BLaER1 treated with 17β-estradiol and CSF1 and Interleukin-3, amounts not matched to agents 10 nM and 100 nM (cell line): Measurements from ENCODE around the gene WHRN.

Source experiments
- H3K27ac ChIP-seq, 11 experiments: shearing (Covaris generic); formaldehyde crosslinking; 2 replicates each; pipeline ENCODE4 v1.8.1; 2022
- H3K27me3 ChIP-seq, 11 experiments: shearing (Covaris generic); formaldehyde crosslinking; 2 replicates each; pipeline ENCODE4 v1.8.1; 2022
- H3K36me3 ChIP-seq, 11 experiments: shearing (Covaris generic); formaldehyde crosslinking; 2 replicates each; pipeline ENCODE4 v1.8.1; 2022
- H3K4me1 ChIP-seq, 10 experiments: shearing (Covaris generic); formaldehyde crosslinking; 2 replicates each; pipeline ENCODE4 v1.8.1; 2022
- H3K4me2 ChIP-seq, 11 experiments: shearing (Covaris generic); formaldehyde crosslinking; 2 replicates each; pipeline ENCODE4 v1.8.1; 2022
- H3K4me3 ChIP-seq, 10 experiments: shearing (Covaris generic); formaldehyde crosslinking; 2 replicates each; pipeline ENCODE4 v1.8.1; 2022
- H3K9ac ChIP-seq, 11 experiments: shearing (Covaris generic); formaldehyde crosslinking; 2 replicates each; pipeline ENCODE4 v1.8.1; 2022
- H3K9me3 ChIP-seq, 11 experiments: shearing (Covaris generic); formaldehyde crosslinking; replicated peaks in 1 of 11; 2 replicates each; pipeline ENCODE4 v1.8.1; 2022
- H4K20me1 ChIP-seq, 11 experiments: shearing (Covaris generic); formaldehyde crosslinking; 2 replicates each; pipeline ENCODE4 v1.8.1; 2022
- Cebpa-rat ChIP-seq, 11 experiments: shearing (Covaris generic); IDR thresholded peaks; 2 replicates each; pipeline ENCODE4 v1.8.1; 2022

The WHRN gene

DNA sequence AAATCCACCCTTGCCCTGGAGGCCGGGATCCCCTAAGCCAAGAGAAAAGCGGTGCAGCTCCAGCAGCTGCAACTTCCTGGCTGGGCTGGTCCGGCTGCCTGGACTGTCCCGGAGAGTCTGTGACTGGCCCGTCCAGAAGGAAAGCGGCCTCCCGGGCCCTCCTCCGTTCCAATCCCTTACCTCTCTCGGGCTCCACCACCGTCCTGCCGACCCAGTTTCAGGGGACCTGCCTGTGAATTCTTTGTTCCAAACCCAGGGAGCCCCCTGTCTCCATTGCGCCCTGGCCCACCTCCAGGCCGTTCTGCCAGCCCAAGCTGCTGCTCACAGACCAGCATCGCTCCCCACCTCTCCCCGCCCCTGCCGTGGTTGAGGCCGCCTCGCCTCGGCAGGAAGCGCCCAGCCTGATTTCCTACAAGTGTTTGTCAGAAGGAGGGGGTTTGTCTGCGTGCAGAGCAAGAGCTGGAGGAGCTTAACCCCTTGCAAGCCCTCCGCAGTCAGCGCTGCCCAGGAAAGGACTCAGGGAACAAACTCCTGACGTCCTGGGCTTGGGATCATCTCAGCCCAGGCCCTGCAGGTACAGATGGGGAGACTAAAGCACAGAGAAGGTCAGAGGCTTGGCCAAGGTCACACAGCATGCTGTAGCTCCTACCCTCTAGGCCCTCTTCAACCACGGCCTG is 117.5 kb downstream of the WHRN start, which contains the start of gene AKNA:
Gene AKNA, minus strand, starts transcription at position 303 of the 677 bp plus-strand sequence. CDS start 6,649 bp downstream, outside the sequence.
- H3K27ac ChIP-seq, result peak within 1 kb of the TSS; percentile 85 to 98 (median 96)
- H3K9me3 ChIP-seq, result no peaks in the 10 kb centered on the region
- H3K4me2 ChIP-seq, result peak within 1 kb of the TSS; percentile 94 to 99 (median 98)
- peaks cover 0 to 45% (median 10%) of the 10 kb centered on the region in 11 experiments; a peak in 13 of 22 replicates for H4K20me1 ChIP-seq
- no peaks in the 10 kb centered on the region for H3K27me3 ChIP-seq
- H3K4me3 ChIP-seq, result peak within 1 kb of the TSS; percentile 71 to 96 (median 92)
- TF ChIP-seq Cebpa-rat (IDR thresholded peaks at IDR 0.05), result no peak
- H3K36me3 ChIP-seq, result peaks cover 0 to 48% (median 20%) of the 10 kb centered on the region in 11 experiments; a peak in 12 of 22 replicates
- H3K9ac ChIP-seq, result peak within 1 kb of the TSS; percentile 85 to 99 (median 95)
- H3K4me1 ChIP-seq, result peaks cover 70 to 84% (median 76%) of the 10 kb centered on the region in 10 experiments

- H3K4me2 ChIP-seq, result peak overlapping the region; percentile 94 to 99 (median 98)
- peak overlapping the region; percentile 85 to 98 (median 96) for H3K27ac ChIP-seq
- H3K27me3 ChIP-seq, result no peaks in the 10 kb centered on the region
- H3K9ac ChIP-seq, result peak overlapping the region; percentile 85 to 99 (median 95)
- peaks cover 0 to 46% (median 17%) of the 10 kb centered on the region in 11 experiments; a peak in 13 of 22 replicates for H4K20me1 ChIP-seq
- peaks cover 70 to 84% (median 76%) of the 10 kb centered on the region in 10 experiments for H3K4me1 ChIP-seq
- no peaks in the 10 kb centered on the region for H3K9me3 ChIP-seq
- peak overlapping the region; percentile 71 to 96 (median 92) for H3K4me3 ChIP-seq
- TF ChIP-seq Cebpa-rat (IDR thresholded peaks at IDR 0.05), result no peak
- peaks cover 4 to 48% (median 22%) of the 10 kb centered on the region in 11 experiments; a peak in 19 of 22 replicates for H3K36me3 ChIP-seq
Measured at GRCh38 chr9:114386886-114387679, 118.2 kb downstream of the WHRN start.

DNA sequence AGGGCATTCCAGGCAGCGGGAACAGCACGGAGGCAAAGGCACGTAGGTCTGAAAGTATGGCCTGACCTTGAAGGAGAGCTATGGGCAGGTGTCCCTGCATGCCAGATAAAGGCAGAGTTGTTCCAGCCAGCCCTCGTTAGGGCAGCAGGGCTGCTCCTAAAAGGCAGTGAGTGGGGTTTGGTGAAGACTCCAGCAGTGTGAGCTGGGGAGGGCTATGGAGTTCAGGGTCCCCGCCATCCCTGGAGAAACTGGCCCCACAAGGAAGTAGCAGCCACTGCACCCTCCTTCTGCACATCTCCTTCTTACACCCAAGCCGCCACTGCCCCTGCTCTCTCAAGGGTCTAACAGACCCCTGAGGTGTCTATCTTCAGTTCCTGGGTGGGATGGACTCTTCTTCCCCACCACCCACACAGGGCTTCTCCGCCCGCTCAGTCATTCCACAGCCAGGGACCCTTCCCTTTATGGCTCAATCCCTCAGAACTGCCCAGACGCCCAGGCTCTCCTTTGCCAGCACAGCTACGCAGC is 118.8 kb downstream of the WHRN start:
- Histone ChIP-seq H3K4me1 (peaks cover 72 to 82% (median 76%) of the 10 kb centered on the region in 10 experiments), H3K27ac (peak overlapping the region; percentile 85 to 98 (median 96)), H3K4me2 (peak overlapping the region; percentile 94 to 99 (median 98)), H4K20me1 (peaks cover 0 to 49% (median 22%) of the 10 kb centered on the region in 11 experiments; a peak in 13 of 22 replicates), H3K36me3 (peaks cover 10 to 48% (median 28%) of the 10 kb centered on the region in 11 experiments), H3K4me3 (peak overlapping the region; percentile 71 to 96 (median 92)), H3K9ac (peak overlapping the region; percentile 85 to 99 (median 95)), H3K27me3 (no peaks in the 10 kb centered on the region), H3K9me3 (no peaks in the 10 kb centered on the region)
- TF ChIP-seq Cebpa-rat (IDR thresholded peaks at IDR 0.05), result no peak

DNA sequence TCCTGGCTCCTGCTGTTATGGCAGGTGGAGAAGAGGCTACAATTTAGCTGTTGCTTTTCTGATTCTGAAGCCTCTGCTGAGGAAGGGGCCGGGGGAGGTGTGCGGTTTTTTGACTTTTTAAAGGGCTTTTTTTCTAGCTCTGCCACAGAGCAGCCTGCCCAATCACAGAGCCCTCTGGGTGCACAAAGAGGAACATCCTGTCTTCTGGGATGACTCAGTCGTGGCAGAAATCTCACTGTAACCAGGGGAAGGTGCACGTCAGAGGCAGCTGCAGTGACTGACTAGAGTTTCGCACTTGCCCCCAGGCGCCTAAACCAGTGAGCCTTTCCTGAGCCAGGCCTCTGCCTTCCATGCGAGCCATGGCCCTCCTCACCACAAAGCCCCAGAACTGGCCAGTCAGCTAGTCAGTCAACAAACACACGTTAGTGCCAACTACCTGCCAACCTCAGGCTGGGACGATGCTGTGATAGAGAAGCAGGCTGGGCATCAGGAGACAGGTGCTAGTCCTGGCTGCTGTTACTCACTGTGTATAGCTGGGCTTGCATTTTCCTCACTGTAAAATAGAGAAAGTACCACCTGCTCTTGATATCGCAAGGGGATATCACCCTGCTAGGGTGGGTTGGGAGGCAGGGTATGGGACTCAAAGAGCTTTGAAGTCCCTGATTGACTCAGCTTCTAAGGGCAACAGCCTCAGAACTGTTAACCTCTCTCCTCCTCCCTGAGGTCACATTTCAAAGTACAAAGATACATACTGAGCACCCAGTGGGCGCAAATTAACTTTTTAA is 119.7 kb downstream of the WHRN start:
- H3K9ac ChIP-seq, result peak overlapping the region; percentile 85 to 99 (median 95)
- peak overlapping the region; percentile 94 to 99 (median 98) for H3K4me2 ChIP-seq
- H3K4me3 ChIP-seq, result peak overlapping the region; percentile 71 to 96 (median 92)
- H3K27me3 ChIP-seq, result no peaks in the 10 kb centered on the region
- no peaks in the 10 kb centered on the region for H3K9me3 ChIP-seq
- H4K20me1 ChIP-seq, result peaks cover 0 to 56% (median 29%) of the 10 kb centered on the region in 11 experiments; a peak in 14 of 22 replicates
- TF ChIP-seq Cebpa-rat (IDR thresholded peaks at IDR 0.05), result peak in 3 of 11 experiments; percentile 21 to 66 (median 31); a peak in 3 of 22 replicates
- H3K27ac ChIP-seq, result peak overlapping the region; percentile 85 to 98 (median 96)
- peaks cover 71 to 81% (median 76%) of the 10 kb centered on the region in 10 experiments for H3K4me1 ChIP-seq
- peaks cover 15 to 50% (median 29%) of the 10 kb centered on the region in 11 experiments for H3K36me3 ChIP-seq

GRCh38 chr9:114384836-114385396 is 120.4 kb downstream of the WHRN start:
- Histone ChIP-seq H3K36me3 (peaks cover 22 to 57% (median 36%) of the 10 kb centered on the region in 11 experiments), H3K27me3 (no peaks in the 10 kb centered on the region), H3K4me1 (peaks cover 70 to 79% (median 75%) of the 10 kb centered on the region in 10 experiments), H3K4me2 (peak overlapping the region; percentile 94 to 99 (median 98)), H3K9me3 (no peaks in the 10 kb centered on the region), H4K20me1 (peaks cover 0 to 56% (median 34%) of the 10 kb centered on the region in 11 experiments; a peak in 14 of 22 replicates), H3K4me3 (peak overlapping the region; percentile 47 to 96 (median 92)), H3K27ac (peak overlapping the region; percentile 67 to 98 (median 96)), H3K9ac (peak overlapping the region; percentile 70 to 99 (median 95); a peak in 21 of 22 replicates)
- no peak for TF ChIP-seq Cebpa-rat (IDR thresholded peaks at IDR 0.05)

DNA sequence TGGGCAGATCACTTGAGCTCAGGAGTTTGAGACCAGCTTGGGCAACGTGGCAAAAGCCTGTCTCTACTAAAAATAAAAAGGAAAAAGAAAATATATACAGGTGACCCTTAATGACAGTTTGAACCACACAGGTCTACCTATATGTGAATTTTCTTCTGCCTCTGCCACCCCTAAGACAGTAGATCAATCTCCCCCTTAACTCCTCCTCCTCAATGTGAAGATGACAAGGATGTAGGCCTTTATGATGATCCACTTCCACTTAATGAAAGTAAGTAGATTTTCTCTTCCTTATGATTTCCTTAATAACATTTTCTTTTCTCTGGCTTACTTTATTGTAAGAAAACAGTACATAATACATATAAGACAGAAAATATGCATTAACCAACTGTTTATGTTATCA is 120.9 kb downstream of the WHRN start:
- Histone ChIP-seq H3K4me1 (peaks cover 70 to 79% (median 74%) of the 10 kb centered on the region in 10 experiments), H3K9me3 (no peaks in the 10 kb centered on the region), H3K4me3 (peak overlapping the region; percentile 47 to 96 (median 92)), H3K36me3 (peaks cover 28 to 63% (median 41%) of the 10 kb centered on the region in 11 experiments), H3K4me2 (peak overlapping the region; percentile 94 to 99 (median 98)), H4K20me1 (peaks cover 0 to 58% (median 35%) of the 10 kb centered on the region in 11 experiments; a peak in 14 of 22 replicates), H3K9ac (peak overlapping the region; percentile 70 to 99 (median 95); a peak in 21 of 22 replicates), H3K27me3 (no peaks in the 10 kb centered on the region), H3K27ac (peak overlapping the region; percentile 67 to 98 (median 96); a peak in 21 of 22 replicates)
- TF ChIP-seq Cebpa-rat (IDR thresholded peaks at IDR 0.05), result no peak

- H3K27me3 ChIP-seq, result no peaks in the 10 kb centered on the region
- peaks cover 34 to 69% (median 48%) of the 10 kb centered on the region in 11 experiments for H3K36me3 ChIP-seq
- H3K4me2 ChIP-seq, result peak overlapping the region; percentile 94 to 99 (median 98)
- peaks cover 0 to 65% (median 42%) of the 10 kb centered on the region in 11 experiments; a peak in 14 of 22 replicates for H4K20me1 ChIP-seq
- H3K9me3 ChIP-seq, result no peaks in the 10 kb centered on the region
- peak overlapping the region; percentile 47 to 96 (median 92) for H3K4me3 ChIP-seq
- peak overlapping the region; percentile 67 to 98 (median 96) for H3K27ac ChIP-seq
- H3K4me1 ChIP-seq, result peaks cover 70 to 79% (median 74%) of the 10 kb centered on the region in 10 experiments
- H3K9ac ChIP-seq, result peak overlapping the region; percentile 70 to 99 (median 95)
- TF ChIP-seq Cebpa-rat (IDR thresholded peaks at IDR 0.05), result no peak
Measured at GRCh38 chr9:114383521-114384231, 121.6 kb downstream of the WHRN start.
